GM19467 (cell line): ENCODE results near the gene STARD10.
A peak's percentile ranks its signal among the peaks of the same experiment; 100 is the strongest.
"Not testable (repeated sequence)": the region's sequence is repeated elsewhere in the genome, so short reads cannot be mapped to it uniquely, and the experiment has no call there.

ENCODE experiments used
- ATAC-seq: cut with Tn5 transposase; IDR thresholded peaks from one replicate; pipeline ENCODE4 v1.9.1; 2021; ENCODE audit warnings: mild to moderate bottlenecking, moderate library complexity; ENCODE audit not compliant: unreplicated experiment

STARD10 gene

GRCh38 chr11:72826191-72826941 is 32.5 kb upstream of the STARD10 start:
- ATAC-seq, result no peak

DNA sequence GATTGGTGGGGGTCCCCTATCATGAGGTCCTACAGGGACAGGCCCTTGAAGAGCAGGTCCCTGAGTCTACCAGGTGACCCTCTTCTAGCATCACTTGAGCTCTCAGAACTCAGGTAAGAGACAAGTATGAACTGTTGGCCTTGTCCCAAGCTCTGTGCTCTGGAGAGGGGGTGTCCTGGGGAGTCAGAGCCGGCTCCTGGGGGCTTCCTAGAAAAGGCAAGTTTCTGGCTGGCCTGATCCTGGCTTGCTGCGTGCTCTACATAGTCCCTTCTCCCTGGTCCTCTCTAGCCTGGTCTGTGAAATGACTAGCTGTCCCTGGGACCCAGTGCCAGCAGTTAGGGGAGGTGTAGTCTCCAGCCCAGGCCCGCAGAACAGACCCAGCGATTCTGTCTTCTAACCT is 31.8 kb upstream of the STARD10 start:
- no peak for ATAC-seq

- ATAC-seq, result no peak
Observed at GRCh38 chr11:72824811-72825505, 31.1 kb upstream of the STARD10 start.

GRCh38 chr11:72824020-72824419 is 30.2 kb upstream of the STARD10 start:
- ATAC-seq, result no peak

GRCh38 chr11:72823105-72823804 is 29.4 kb upstream of the STARD10 start:
- ATAC-seq, result no peak

DNA sequence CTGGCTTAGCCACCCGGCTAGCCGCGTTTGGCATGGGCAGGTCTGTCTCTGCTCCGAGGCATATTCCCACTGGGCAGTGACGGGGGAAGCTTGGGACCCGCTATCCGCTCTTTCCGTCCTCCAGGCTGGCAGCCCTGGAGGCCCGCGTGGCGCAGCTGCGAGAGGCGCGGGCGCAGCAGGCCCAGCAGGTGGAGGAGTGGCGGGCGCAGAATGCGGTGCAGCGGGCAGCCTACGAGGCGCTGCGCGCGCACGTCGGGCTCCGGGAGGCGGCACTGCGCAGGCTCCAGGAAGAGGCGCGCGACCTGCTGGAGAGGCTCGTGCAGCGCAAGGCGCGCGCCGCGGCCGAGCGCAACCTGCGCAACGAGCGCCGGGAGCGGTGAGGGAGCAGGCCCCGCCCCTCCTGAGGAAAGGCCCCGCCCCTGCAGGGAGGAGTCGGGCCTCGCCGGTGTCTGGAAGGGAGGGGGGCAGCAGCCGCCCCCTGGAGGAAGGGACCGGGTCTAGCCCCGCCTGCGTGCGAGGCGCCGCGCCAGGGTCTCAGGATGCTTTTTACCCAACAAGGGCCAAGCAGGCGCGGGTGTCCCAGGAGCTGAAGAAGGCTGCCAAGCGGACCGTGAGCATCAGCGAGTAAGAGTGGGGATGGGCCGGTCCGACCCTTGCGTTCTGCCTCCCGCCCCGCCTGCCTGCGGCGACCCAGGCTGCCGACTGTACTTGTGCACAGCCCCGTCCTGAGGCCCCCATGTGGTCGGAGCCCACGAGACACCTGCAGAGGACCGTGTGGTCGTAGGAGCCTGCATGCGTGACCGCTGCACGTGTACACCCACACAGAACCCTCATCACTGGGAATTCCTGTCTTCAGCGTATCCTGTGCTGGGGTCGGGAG is 28.3 kb upstream of the STARD10 start:
- ATAC-seq, result peak; percentile 57

- no peak for ATAC-seq
Observed at GRCh38 chr11:72821221-72821919, 27.5 kb upstream of the STARD10 start.

- no peak for ATAC-seq
Observed at GRCh38 chr11:72820439-72821139, 26.7 kb upstream of the STARD10 start.

DNA sequence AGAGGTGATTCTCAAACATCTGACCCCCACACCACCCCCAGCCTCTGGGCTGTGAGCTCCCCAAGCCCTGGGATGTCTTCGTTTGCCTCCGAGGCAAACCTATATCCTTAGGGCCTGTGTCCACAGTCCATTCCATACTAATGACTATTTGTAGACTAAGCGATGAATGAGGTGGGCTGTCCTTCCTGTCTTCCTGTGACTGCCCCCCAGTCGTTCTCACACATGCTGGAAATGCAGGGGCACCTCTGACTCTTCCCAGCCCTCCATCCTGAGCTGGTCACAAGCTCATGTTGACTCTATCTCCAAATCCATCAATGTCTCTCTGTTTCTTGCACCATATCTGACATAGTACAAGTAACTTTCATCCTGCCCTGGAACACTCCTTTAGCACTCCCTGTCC is 25.1 kb upstream of the STARD10 start:
- no peak for ATAC-seq

GRCh38 chr11:72817966-72818365 is 24.1 kb upstream of the STARD10 start:
- no peak for ATAC-seq

DNA sequence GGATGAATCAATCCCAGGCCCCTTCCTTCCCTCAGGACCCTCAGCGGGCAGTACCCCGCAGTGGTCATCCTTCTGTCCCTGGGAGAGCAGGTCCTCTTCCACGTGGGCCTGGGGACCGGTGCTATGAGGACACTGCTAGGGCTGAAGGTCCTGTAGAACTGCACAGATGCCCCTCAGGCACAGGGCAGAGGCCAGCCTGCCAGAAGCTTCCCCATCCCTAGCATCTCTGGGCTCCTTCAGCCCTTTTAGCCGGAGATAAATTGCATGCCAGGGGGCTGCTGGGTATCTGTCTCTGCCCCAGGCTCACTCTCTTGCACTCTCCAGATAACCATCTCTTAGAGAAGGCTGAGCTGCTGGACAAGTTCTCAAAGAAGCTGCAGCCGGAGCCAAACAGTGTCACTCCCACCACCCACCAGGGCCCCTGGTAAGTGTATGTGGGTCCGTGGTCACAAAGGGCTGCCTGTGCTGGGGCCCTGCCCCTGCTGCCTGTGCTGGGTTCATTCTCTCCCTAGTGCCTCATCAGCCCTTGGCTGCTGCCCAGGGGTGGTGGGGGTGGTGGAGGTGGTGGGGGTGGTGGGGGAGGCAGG is 22.6 kb upstream of the STARD10 start:
- no peak for ATAC-seq

- no peak for ATAC-seq
Observed at GRCh38 chr11:72815110-72815618, 21.3 kb upstream of the STARD10 start.

DNA sequence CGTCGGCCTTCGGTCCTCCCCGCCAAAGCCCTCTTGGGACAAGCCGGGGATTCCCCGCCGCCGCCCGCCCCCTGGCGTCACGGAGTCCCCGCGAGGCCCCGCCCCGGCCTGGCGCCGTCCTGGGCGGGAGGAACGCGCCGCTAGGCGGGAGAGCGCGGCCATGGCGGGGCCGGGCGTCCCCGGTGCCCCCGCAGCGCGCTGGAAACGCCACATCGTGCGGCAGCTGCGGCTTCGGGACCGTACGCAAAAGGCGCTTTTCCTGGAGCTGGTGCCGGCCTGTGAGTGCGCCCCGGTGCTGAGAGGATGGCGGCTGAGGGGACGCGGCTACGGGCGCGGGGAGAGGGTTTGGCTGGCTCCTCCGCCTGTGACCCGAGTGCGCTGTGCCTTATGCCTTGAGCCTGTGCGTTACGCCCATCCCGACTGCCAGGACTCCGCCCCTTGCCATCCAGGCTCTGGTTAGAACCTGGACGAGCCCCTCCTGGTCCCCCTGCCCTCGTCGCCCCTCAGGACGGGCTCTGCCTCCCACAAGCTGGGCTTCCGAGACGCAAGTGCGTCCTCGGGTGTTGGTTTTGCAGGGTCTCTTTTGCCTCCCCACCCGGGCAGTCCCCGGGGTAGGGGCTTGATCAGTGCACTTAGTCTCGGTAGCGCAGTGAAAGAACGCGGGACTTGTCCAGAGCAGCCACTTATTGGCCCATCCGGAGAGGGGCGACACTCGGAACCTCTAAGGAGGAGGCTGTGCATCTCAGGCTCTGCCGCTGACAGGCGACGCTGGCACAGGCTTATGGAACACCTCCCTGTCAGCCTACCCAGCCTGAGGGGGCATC is 20.7 kb upstream of the STARD10 start, which contains the start of gene ATG16L2:
Gene ATG16L2, plus strand, starts transcription at position 126 of the 824 bp plus-strand sequence. Its CDS starts 35 bp downstream, at position 161.
- peak; percentile 51 for ATAC-seq

DNA sequence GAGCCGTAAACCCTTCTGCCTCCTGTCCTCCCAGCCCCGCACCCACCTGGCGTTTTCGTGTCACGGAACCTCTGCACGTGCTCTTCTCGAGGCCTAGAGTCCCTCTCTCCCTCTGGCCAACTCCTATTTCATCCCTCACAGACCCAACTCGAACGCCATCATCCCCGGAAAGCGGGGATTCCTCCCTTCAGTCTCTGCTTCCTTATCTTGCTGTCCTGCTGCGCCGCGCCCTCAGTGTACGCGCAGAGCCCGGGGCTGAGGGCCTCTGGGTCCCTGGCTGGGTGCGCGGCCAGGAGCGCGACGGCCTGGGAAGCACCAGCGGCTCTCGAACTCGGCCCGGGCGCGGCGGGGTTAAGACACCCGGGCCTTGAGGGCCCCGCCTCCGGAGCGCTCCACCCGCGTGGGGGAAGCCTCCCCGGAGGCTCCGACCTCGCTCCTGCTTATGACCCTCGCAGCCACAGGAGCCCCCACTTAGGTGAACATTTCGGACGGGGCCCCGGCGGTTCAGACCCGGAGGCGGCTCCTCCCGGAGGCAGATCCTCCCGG is 20.0 kb upstream of the STARD10 start:
- peak; percentile 40 for ATAC-seq

GRCh38 chr11:72812967-72813739 is 19.3 kb upstream of the STARD10 start:
- ATAC-seq, result peak; percentile 28

DNA sequence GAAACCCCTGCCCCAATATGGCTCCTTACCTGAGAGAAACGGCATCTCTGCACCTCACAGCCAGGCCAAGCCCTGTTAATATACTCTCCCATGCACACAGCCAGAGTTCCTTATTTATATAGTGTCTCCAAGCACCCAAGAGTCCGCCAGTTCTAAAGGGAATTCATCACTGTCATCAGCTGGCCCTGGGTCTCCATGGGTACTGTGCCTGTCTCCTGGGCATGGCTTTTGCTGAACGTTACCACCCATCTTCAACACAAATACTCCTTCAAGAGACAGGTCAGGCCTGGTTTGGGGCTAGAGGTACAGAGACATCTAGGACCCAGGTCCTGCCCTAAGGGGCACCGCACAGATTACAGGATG is 18.7 kb upstream of the STARD10 start:
- no peak for ATAC-seq

DNA sequence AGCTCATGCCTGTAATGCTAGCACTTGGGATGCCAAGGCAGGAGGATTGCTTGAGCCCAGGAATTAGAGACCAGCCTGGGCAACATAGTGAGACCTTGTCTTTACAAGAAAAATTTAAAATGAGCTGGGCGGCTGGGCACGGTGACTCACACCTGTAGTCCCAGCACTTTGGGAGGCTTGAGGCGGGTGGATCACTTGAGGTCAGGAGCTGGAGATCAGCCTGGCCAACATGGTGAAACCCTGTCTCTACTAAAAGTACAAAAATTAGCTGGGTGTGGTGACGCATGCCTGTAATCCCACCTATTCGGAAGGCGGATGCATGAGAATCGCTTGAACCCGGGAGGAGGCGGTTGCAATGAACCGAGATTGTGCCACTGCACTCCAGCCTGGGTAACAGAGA is 17.8 kb upstream of the STARD10 start:
- ATAC-seq, result not testable (repeated sequence)
